GM18861 (cell line): ENCODE data around the gene OSM.

Experiments used
- ATAC-seq: cut with Tn5 transposase; IDR thresholded peaks from one replicate; pipeline ENCODE4 v1.9.1; 2021; ENCODE audit not compliant: unreplicated experiment

Gene OSM

GRCh38 chr22:30212996-30213441 is 53.6 kb downstream of the OSM start:
- no peak for ATAC-seq
